OCI-LY1 (cell line): ENCODE results near the gene SPRING1.
"Not testable (repeated sequence)": the region's sequence is repeated elsewhere in the genome, so short reads cannot be mapped to it uniquely, and the experiment has no call there.

ENCODE experiments used
- H2AFZ ChIP-seq: fragments of 200-600 bp; sonication (generic), shearing (Covaris generic); 2 replicates; pipeline ENCODE4 v1.6.0; 2014; ENCODE audit warnings: antibody characterized with exemption, mild to moderate bottlenecking, low read length
- H3F3A ChIP-seq: fragments of 200-600 bp; sonication (generic), shearing (Covaris generic); 2 replicates; pipeline ENCODE4 v1.6.0; 2014; ENCODE audit warnings: mild to moderate bottlenecking, antibody characterized with exemption, low read length, moderate library complexity; ENCODE audit not compliant: insufficient read depth
- H3K27ac ChIP-seq: fragments of 200-600 bp; sonication (generic); 2 replicates; pipeline ENCODE4 v1.5.1; 2014; ENCODE audit warnings: low read length, mixed run types, mild to moderate bottlenecking, low read depth; ENCODE audit not compliant: poor library complexity, severe bottlenecking
- H3K27me3 ChIP-seq: fragments of 200-600 bp; sonication (generic); 2 replicates; pipeline ENCODE4 v1.6.0; 2014; ENCODE audit warnings: antibody characterized with exemption, mild to moderate bottlenecking, low read length, moderate library complexity; ENCODE audit not compliant: insufficient read depth
- H3K36me3 ChIP-seq: fragments of 200-600 bp; sonication (generic); 2 replicates; pipeline ENCODE4 v1.6.1; 2014; ENCODE audit warnings: mild to moderate bottlenecking, antibody characterized with exemption, low read length, moderate library complexity, mixed read lengths; ENCODE audit not compliant: insufficient read depth
- H3K4me1 ChIP-seq: fragments of 200-600 bp; sonication (generic); 2 replicates; pipeline ENCODE4 v1.5.1; 2014; ENCODE audit warnings: mild to moderate bottlenecking, low read length, moderate library complexity; ENCODE audit not compliant: insufficient read depth, severe bottlenecking
- H3K4me2 ChIP-seq: fragments of 200-600 bp; sonication (generic), shearing (Covaris generic); 2 replicates; pipeline ENCODE4 v1.6.1; 2014; ENCODE audit warnings: low read length
- H3K4me3 ChIP-seq: fragments of 200-600 bp; sonication (generic); 2 replicates; pipeline ENCODE4 v1.5.1; 2014; ENCODE audit warnings: low read length, low read depth, mild to moderate bottlenecking, mixed read lengths; ENCODE audit not compliant: poor library complexity, severe bottlenecking
- H3K79me2 ChIP-seq: fragments of 200-600 bp; shearing (Covaris generic); 2 replicates; pipeline ENCODE4 v1.6.1; 2016; ENCODE audit warnings: mixed run types, low read length, mixed read lengths; ENCODE audit not compliant: insufficient read depth
- H3K9ac ChIP-seq: fragments of 200-600 bp; sonication (generic), shearing (Covaris generic); 2 replicates; pipeline ENCODE4 v1.6.1; 2014; ENCODE audit warnings: mild to moderate bottlenecking, low read length, mixed read lengths
- H3K9me2 ChIP-seq: fragments of 200-600 bp; sonication (generic), shearing (Covaris generic); 2 replicates; pipeline ENCODE4 v1.6.1; 2014; ENCODE audit warnings: low read depth, mild to moderate bottlenecking, low read length, mixed read lengths
- H3K9me3 ChIP-seq: fragments of 200-600 bp; shearing (Covaris generic); 2 replicates; pipeline ENCODE4 v1.6.1; 2014; ENCODE audit warnings: low read length, mixed read lengths
- H4K20me1 ChIP-seq: fragments of 200-600 bp; sonication (generic), shearing (Covaris generic); 2 replicates; pipeline ENCODE4 v1.6.0; 2016; ENCODE audit warnings: mild to moderate bottlenecking, low read length; ENCODE audit not compliant: insufficient read depth
- EZH2 ChIP-seq: fragments of 200-600 bp; sonication (generic), shearing (Covaris generic); IDR thresholded peaks from 2 replicates; pipeline ENCODE4 v1.8.0; 2017; ENCODE audit warnings: borderline replicate concordance, mixed run types, mild to moderate bottlenecking, antibody characterized with exemption, low read length, moderate library complexity, mixed read lengths
- TF ChIP-seq, protein P1 (sequence below): fragments of 200-600 bp; sonication (generic), shearing (Covaris generic); IDR thresholded peaks from 2 replicates; pipeline ENCODE4 v1.5.1; 2017; ENCODE audit warnings: mild to moderate bottlenecking, antibody characterized with exemption, low read length, moderate library complexity, mixed read lengths

The SPRING1 gene

DNA sequence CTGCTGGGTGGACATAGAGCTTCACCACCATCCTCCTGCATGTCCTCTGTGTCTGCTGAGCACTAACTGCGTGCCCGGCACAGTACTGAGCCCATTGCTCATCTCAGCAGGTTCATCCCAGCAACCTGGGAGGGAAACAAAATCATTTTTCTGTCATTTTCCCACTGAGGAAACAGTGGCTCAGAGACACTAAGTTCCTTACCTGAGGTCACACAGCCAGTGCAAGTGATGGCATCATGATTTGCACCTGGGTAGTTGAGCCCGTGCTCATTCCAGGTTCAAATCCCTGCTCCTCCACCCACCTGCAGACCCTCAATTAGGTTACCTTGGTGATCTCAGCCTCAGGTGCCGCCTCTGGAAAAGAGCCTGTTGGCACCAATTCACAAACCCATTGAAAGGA lies 23.6 kb upstream of the SPRING1 start:
- H3K9me3 ChIP-seq = no peaks in the 10 kb centered on the region
- peaks cover 3% of the 10 kb centered on the region for H3K4me1 ChIP-seq
- H3K27ac ChIP-seq = no peak overlapping the region
- H3K36me3 ChIP-seq = peaks cover 38% of the 10 kb centered on the region
- no peaks in the 10 kb centered on the region for H3K79me2 ChIP-seq
- no peaks in the 10 kb centered on the region for H4K20me1 ChIP-seq
- no peak overlapping the region for H2AFZ ChIP-seq
- no peak overlapping the region for H3K4me3 ChIP-seq
- H3K27me3 ChIP-seq = no peaks in the 10 kb centered on the region
- TF ChIP-seq EZH2 = no peak
- TF ChIP-seq, protein P1, sequence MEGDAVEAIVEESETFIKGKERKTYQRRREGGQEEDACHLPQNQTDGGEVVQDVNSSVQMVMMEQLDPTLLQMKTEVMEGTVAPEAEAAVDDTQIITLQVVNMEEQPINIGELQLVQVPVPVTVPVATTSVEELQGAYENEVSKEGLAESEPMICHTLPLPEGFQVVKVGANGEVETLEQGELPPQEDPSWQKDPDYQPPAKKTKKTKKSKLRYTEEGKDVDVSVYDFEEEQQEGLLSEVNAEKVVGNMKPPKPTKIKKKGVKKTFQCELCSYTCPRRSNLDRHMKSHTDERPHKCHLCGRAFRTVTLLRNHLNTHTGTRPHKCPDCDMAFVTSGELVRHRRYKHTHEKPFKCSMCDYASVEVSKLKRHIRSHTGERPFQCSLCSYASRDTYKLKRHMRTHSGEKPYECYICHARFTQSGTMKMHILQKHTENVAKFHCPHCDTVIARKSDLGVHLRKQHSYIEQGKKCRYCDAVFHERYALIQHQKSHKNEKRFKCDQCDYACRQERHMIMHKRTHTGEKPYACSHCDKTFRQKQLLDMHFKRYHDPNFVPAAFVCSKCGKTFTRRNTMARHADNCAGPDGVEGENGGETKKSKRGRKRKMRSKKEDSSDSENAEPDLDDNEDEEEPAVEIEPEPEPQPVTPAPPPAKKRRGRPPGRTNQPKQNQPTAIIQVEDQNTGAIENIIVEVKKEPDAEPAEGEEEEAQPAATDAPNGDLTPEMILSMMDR = no peak
- no peak overlapping the region for H3K9ac ChIP-seq
- no peak overlapping the region for H3K4me2 ChIP-seq
- H3F3A ChIP-seq = no peaks in the 10 kb centered on the region
- no peaks in the 10 kb centered on the region for H3K9me2 ChIP-seq

DNA sequence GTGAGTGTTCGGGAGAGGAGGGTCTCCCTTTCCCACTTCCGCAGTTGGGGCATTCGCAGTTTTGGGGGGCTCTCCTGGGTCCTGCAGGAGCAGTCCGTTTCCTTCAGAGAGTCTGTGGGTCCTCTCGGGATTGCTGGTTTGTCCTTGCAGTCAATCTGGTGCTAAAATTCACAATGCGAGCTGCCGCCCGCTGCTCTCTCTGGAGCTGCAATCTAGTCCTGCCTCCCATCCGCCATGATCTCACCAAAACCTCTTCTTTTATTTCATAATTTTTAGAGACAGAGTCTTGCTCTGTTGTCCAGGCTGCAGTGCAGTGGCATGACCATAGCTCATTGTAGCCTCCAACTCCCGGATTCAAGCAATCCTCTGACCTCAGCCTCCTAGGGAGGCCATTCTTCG lies 22.8 kb upstream of the SPRING1 start:
- H3F3A ChIP-seq = no peaks in the 10 kb centered on the region
- no peak overlapping the region for H3K27ac ChIP-seq
- H3K4me1 ChIP-seq = peaks cover 3% of the 10 kb centered on the region
- no peaks in the 10 kb centered on the region for H3K9me2 ChIP-seq
- H3K4me3 ChIP-seq = no peak overlapping the region
- H3K36me3 ChIP-seq = peaks cover 43% of the 10 kb centered on the region
- TF ChIP-seq, protein P1 = no peak
- no peak for TF ChIP-seq EZH2
- no peak overlapping the region for H3K9ac ChIP-seq
- H3K9me3 ChIP-seq = no peaks in the 10 kb centered on the region
- H2AFZ ChIP-seq = no peak overlapping the region
- H3K79me2 ChIP-seq = no peaks in the 10 kb centered on the region
- H4K20me1 ChIP-seq = no peaks in the 10 kb centered on the region
- no peak overlapping the region for H3K4me2 ChIP-seq
- no peaks in the 10 kb centered on the region for H3K27me3 ChIP-seq

DNA sequence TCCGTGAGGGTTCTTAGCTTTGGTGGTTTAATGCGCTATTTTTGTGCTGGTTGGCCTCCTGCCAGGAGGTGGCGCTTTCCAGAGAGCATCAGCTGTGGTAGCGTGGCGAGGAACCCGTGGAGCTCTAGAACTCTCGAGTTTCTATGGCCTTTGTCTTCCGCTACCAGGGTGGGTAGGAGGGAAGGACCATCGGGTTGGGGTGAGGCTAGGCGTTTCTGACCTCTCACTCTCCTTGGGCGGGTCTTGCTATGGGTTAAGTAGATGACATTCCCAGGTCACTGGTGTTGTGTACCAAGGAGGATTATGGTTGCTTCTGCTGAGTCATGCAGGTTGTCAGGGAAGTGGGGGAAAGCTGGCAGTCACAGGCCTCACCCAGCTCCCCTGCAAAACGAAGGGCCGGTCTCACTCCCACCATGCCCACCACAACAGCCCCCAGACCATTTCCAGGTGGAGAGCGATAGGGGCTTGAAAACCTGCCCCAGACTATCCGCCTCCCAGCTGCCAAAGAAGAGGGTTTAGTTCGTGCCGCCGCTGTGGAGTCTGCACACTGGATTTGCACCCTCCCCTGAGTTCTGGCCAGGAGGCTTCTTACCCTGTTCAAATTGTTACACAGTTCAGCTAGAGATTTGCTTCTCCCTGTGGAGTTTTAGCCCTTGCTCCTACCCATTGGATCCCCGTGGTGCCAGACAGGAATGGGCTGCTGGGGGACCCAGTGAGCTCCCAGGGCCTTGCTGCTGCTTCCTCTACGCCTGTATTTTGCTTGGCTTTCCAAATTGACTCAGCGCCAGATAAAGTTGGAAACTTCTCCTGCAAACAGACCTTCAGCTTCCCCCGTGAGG lies 22.1 kb upstream of the SPRING1 start:
- H3K4me3 ChIP-seq = no peak overlapping the region
- no peaks in the 10 kb centered on the region for H3F3A ChIP-seq
- H3K36me3 ChIP-seq = peaks cover 43% of the 10 kb centered on the region
- no peak overlapping the region for H3K9ac ChIP-seq
- no peak overlapping the region for H2AFZ ChIP-seq
- no peak overlapping the region for H3K27ac ChIP-seq
- no peak overlapping the region for H3K4me2 ChIP-seq
- H3K9me3 ChIP-seq = no peaks in the 10 kb centered on the region
- H3K9me2 ChIP-seq = no peaks in the 10 kb centered on the region
- no peaks in the 10 kb centered on the region for H3K79me2 ChIP-seq
- TF ChIP-seq EZH2 = no peak
- TF ChIP-seq, protein P1 = peak; percentile 29; the same call in 1 of the 2 replicates
- no peaks in the 10 kb centered on the region for H3K27me3 ChIP-seq
- H4K20me1 ChIP-seq = no peaks in the 10 kb centered on the region
- peaks cover 3% of the 10 kb centered on the region for H3K4me1 ChIP-seq

DNA sequence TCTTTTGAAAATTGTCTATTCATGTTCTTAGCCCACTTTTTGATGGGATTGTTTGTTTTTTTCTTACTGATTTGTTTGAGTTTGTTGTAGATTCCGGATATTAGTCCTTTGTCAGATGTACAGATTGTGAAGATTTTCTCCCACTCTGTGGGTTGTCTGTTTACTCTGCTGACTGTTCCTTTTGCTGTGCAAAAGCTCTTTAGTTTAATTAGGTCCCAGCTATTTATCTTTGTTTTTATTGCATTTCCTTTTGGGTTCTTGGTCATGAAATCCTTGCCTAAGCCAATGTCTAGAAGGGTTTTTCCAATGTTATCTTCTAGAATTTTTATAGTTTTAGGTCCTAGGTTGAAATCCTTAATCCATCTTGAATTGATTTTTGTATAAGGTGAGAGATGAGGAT lies 16.9 kb upstream of the SPRING1 start:
- H3K9ac ChIP-seq, H3F3A ChIP-seq, H3K27me3 ChIP-seq, H3K4me2 ChIP-seq, H4K20me1 ChIP-seq, H3K4me1 ChIP-seq, H3K9me3 ChIP-seq, H3K27ac ChIP-seq, H3K9me2 ChIP-seq, H2AFZ ChIP-seq, H3K79me2 ChIP-seq, H3K4me3 ChIP-seq: not testable (repeated sequence)
- H3K36me3 ChIP-seq = peaks cover 54% of the 10 kb centered on the region

DNA sequence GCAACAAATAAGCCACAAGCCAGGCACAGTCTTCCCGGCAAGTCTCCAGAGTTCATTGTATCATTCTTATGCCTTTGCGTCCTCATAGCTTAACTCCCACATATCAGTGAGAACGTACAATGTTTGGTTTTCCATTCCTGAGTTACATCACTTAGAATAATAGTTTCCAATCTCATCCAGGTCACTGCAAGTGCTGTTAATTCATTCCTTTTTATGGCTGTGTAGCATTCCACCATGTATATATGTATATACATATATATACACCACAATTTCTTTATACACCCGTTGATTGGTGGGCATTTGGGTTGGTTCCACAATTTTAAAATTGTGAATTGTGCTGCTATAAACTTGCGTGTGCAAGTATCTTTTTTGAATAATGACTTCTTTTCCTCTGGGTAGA lies 16.2 kb upstream of the SPRING1 start:
- H3K9me2 ChIP-seq, H3K27me3 ChIP-seq, H3K4me1 ChIP-seq, H3K4me3 ChIP-seq, H3K4me2 ChIP-seq, H3K79me2 ChIP-seq, H3K9ac ChIP-seq, H3K9me3 ChIP-seq, H2AFZ ChIP-seq, H3K27ac ChIP-seq, H4K20me1 ChIP-seq, H3F3A ChIP-seq: not testable (repeated sequence)
- H3K36me3 ChIP-seq = peaks cover 57% of the 10 kb centered on the region
